RWPE2 (cell line): ENCODE measurements around the gene H2AZ2.
"Not testable (repeated sequence)": the region's sequence is repeated elsewhere in the genome, so short reads cannot be mapped to it uniquely, and the experiment has no call there.

Source experiments
- ATAC-seq: fragments of 200-7000 bp; cut with Tn5 transposase; 3 replicates; pipeline ENCODE4 v1.9.1; 2021; ENCODE audit warnings: low read depth
- DNase-seq: peaks from one replicate; pipeline ENCODE4 v3.0.0-alpha.2; 2020; ENCODE audit warnings: low spot score
- H3K27ac ChIP-seq: fragments of 450-650 bp; 2 replicates; pipeline ENCODE4 v1.5.1; 2017; ENCODE audit warnings: mild to moderate bottlenecking; ENCODE audit not compliant: poor library complexity, severe bottlenecking
- H3K27me3 ChIP-seq: fragments of 250-450 bp; sonication (Bioruptor Pico); 2 replicates; pipeline ENCODE4 v1.5.1; 2021; ENCODE audit warnings: mild to moderate bottlenecking, moderate library complexity; ENCODE audit not compliant: insufficient read depth, poor library complexity, severe bottlenecking
- H3K36me3 ChIP-seq: fragments of 250-450 bp; sonication (Bioruptor Pico); 2 replicates; pipeline ENCODE4 v1.5.1; 2020; ENCODE audit warnings: low read depth, mild to moderate bottlenecking, moderate library complexity
- H3K4me1 ChIP-seq: fragments of 250-450 bp; sonication (Bioruptor Pico); 2 replicates; pipeline ENCODE4 v1.5.1; 2021; ENCODE audit warnings: mild to moderate bottlenecking, moderate library complexity; ENCODE audit not compliant: insufficient read depth, poor library complexity, severe bottlenecking
- H3K4me3 ChIP-seq: fragments of 250-450 bp; sonication (Bioruptor Pico); 2 replicates; pipeline ENCODE4 v1.5.1; 2021; ENCODE audit warnings: mild to moderate bottlenecking, moderate library complexity; ENCODE audit not compliant: severe bottlenecking
- H3K9me3 ChIP-seq: fragments of 250-450 bp; sonication (Bioruptor Pico); 2 replicates; pipeline ENCODE4 v1.5.1; 2021; ENCODE audit warnings: mild to moderate bottlenecking, moderate library complexity; ENCODE audit not compliant: severe bottlenecking
- CTCF ChIP-seq: fragments of 450-650 bp; IDR thresholded peaks from one replicate; pipeline ENCODE4 v1.5.1; 2017; ENCODE audit warnings: mild to moderate bottlenecking, moderate library complexity; ENCODE audit not compliant: poor library complexity, severe bottlenecking

H2AZ2 gene

GRCh38 chr7:44849259-44849884, 1.5 kb upstream of the H2AZ2 start:
- ATAC-seq (no peak), DNase-seq (no peak)
- no peak for TF ChIP-seq CTCF
- Histone ChIP-seq H3K27me3 (no peaks in the 10 kb centered on the region), H3K9me3 (no peaks in the 10 kb centered on the region), H3K4me3 (peak overlapping the region; percentile 90), H3K4me1 (peaks cover 14% of the 10 kb centered on the region), H3K27ac (peak overlapping the region; percentile 87), H3K36me3 (no peaks in the 10 kb centered on the region)

GRCh38 chr7:44847509-44847919, 373 bp downstream of the H2AZ2 start:
- ATAC-seq, result peak; percentile 60
- Histone ChIP-seq H3K36me3 (peaks cover 11% of the 10 kb centered on the region), H3K4me1 (peaks cover 14% of the 10 kb centered on the region), H3K4me3 (peak overlapping the region; percentile 90), H3K27ac (peak overlapping the region; percentile 87), H3K9me3 (no peaks in the 10 kb centered on the region), H3K27me3 (no peaks in the 10 kb centered on the region)
- peak; percentile 96 for TF ChIP-seq CTCF
- peak; percentile 79 for DNase-seq

- H3K4me1 ChIP-seq, result peaks cover 14% of the 10 kb centered on the region
- ATAC-seq, result no peak
Measured at GRCh38 chr7:44846816-44847508, 925 bp downstream of the H2AZ2 start.

GRCh38 chr7:44846390-44846789, 1.5 kb downstream of the H2AZ2 start:
- peaks cover 14% of the 10 kb centered on the region for H3K4me1 ChIP-seq
- not testable (repeated sequence) for ATAC-seq, DNase-seq, H3K27me3 ChIP-seq, H3K9me3 ChIP-seq
- H3K27ac ChIP-seq, result peak overlapping the region; percentile 87
- H3K36me3 ChIP-seq, result peaks cover 23% of the 10 kb centered on the region
- H3K4me3 ChIP-seq, result peak overlapping the region; percentile 90

More at GRCh38 chr7:44846816-44847508, 925 bp downstream of the H2AZ2 start:
- no peaks in the 10 kb centered on the region for H3K9me3 ChIP-seq
- H3K36me3 ChIP-seq, result peaks cover 17% of the 10 kb centered on the region
- H3K27me3 ChIP-seq, result no peaks in the 10 kb centered on the region
- TF ChIP-seq CTCF, result no peak
- H3K4me3 ChIP-seq, result peak overlapping the region; percentile 90
- peak overlapping the region; percentile 87 for H3K27ac ChIP-seq
- DNase-seq, result no peak

- TF ChIP-seq CTCF, result no peak
- H3K27me3 ChIP-seq, result no peaks in the 10 kb centered on the region
- no peak overlapping the region for H3K4me3 ChIP-seq
- H3K36me3 ChIP-seq, result peaks cover 32% of the 10 kb centered on the region
- H3K4me1 ChIP-seq, result peaks cover 14% of the 10 kb centered on the region
- no peak for DNase-seq
- no peak for ATAC-seq
- peak overlapping the region; percentile 87 for H3K27ac ChIP-seq
- H3K9me3 ChIP-seq, result no peaks in the 10 kb centered on the region
Measured at GRCh38 chr7:44845451-44845850, 2.4 kb downstream of the H2AZ2 start.

GRCh38 chr7:44843440-44843839, 4.4 kb downstream of the H2AZ2 start:
- H3K27ac ChIP-seq, H3K9me3 ChIP-seq, DNase-seq, H3K27me3 ChIP-seq, H3K4me3 ChIP-seq, ATAC-seq: not testable (repeated sequence)
- peaks cover 51% of the 10 kb centered on the region for H3K36me3 ChIP-seq
- peaks cover 14% of the 10 kb centered on the region for H3K4me1 ChIP-seq

GRCh38 chr7:44842675-44843074, 5.2 kb downstream of the H2AZ2 start:
- H3K27me3 ChIP-seq, DNase-seq, H3K27ac ChIP-seq, H3K4me3 ChIP-seq, ATAC-seq, H3K9me3 ChIP-seq: not testable (repeated sequence)
- Histone ChIP-seq H3K36me3 (peaks cover 57% of the 10 kb centered on the region), H3K4me1 (peaks cover 14% of the 10 kb centered on the region)
